Neuronal stem cell (in vitro differentiated cells): Measurements from ENCODE around the gene KRTAP5-6. TPM values are rescaled to one million over a fixed set of nuclear protein-coding genes. Genes with fewer than 3 reads are reported as not detected.
A peak's percentile ranks its signal among the peaks of the same experiment; 100 is the strongest.

ENCODE experiments used
- DNase-seq: peaks from one replicate; pipeline ENCODE4 v3.0.0-alpha.2; 2013; ENCODE audit warnings: low spot score
- H2AFZ ChIP-seq: one replicate; pipeline ENCODE4 v1.6.1; 2013; ENCODE audit warnings: mild to moderate bottlenecking, low read length, inconsistent platforms
- H2AK5ac ChIP-seq: 2 replicates; pipeline ENCODE4 v1.6.1; 2013; ENCODE audit warnings: low read depth, mild to moderate bottlenecking, inconsistent platforms, low read length, moderate library complexity, mixed read lengths
- H2BK120ac ChIP-seq: 2 replicates; pipeline ENCODE4 v1.6.1; 2013; ENCODE audit warnings: low read depth, mild to moderate bottlenecking, inconsistent platforms, low read length, moderate library complexity, mixed read lengths
- H2BK12ac ChIP-seq: one replicate; pipeline ENCODE4 v1.6.1; 2013; ENCODE audit warnings: low read length, inconsistent platforms
- H2BK15ac ChIP-seq: 2 replicates; pipeline ENCODE4 v1.6.1; 2013; ENCODE audit warnings: mild to moderate bottlenecking, low read length, inconsistent platforms, mixed read lengths
- H2BK5ac ChIP-seq: one replicate; pipeline ENCODE4 v1.6.1; 2013; ENCODE audit warnings: inconsistent platforms, mild to moderate bottlenecking, low read length, moderate library complexity
- H3K14ac ChIP-seq: one replicate; pipeline ENCODE4 v1.6.1; 2013; ENCODE audit warnings: low read length, inconsistent platforms
- H3K18ac ChIP-seq: 2 replicates; pipeline ENCODE4 v1.6.1; 2013; ENCODE audit warnings: low read length, inconsistent platforms
- H3K23ac ChIP-seq: 2 replicates; pipeline ENCODE4 v1.6.1; 2013; ENCODE audit warnings: low read depth, mild to moderate bottlenecking, mixed read lengths, low read length, inconsistent platforms; ENCODE audit not compliant: poor library complexity
- H3K27ac ChIP-seq: replicated peaks from 3 replicates; pipeline ENCODE4 v1.5.1; 2013; ENCODE audit warnings: low read length, inconsistent platforms
- H3K27me3 ChIP-seq, 3 experiments: 2 replicates each; pipeline ENCODE4 v1.6.1; 2013; ENCODE audit warnings: low read length in 3 of 3, mild to moderate bottlenecking in 2 of 3, inconsistent platforms in 1 of 3, low read depth in 1 of 3, mixed read lengths in 1 of 3, moderate library complexity in 1 of 3; ENCODE audit not compliant: control insufficient read depth in 3 of 3, insufficient read depth in 3 of 3
- H3K36me3 ChIP-seq, 2 donors: replicated peaks in 1 of 2; 2 replicates each; pipeline ENCODE4 v1.6.1; 2013; ENCODE audit warnings: low read length in 2 of 2; ENCODE audit not compliant: control insufficient read depth in 2 of 2, insufficient read depth in 2 of 2
- H3K4ac ChIP-seq: 2 replicates; pipeline ENCODE4 v1.6.1; 2013; ENCODE audit warnings: inconsistent platforms, mild to moderate bottlenecking, low read length, moderate library complexity
- H3K4me1 ChIP-seq, 2 donors: 1 replicate in 1 of 2; 2 replicates in 1 of 2; pipeline ENCODE4 v1.6.1; 2013; ENCODE audit warnings: low read length in 2 of 2, low read depth in 1 of 2; ENCODE audit not compliant: control insufficient read depth in 2 of 2, insufficient read depth in 1 of 2
- H3K4me2 ChIP-seq: one replicate; pipeline ENCODE4 v1.6.1; 2013; ENCODE audit warnings: mild to moderate bottlenecking, low read length, inconsistent platforms; ENCODE audit not compliant: insufficient read depth, poor library complexity, severe bottlenecking
- H3K4me3 ChIP-seq, 2 donors: 2 replicates each; pipeline ENCODE4 v1.5.1; 2013; ENCODE audit warnings: low read length in 2 of 2, mild to moderate bottlenecking in 2 of 2, inconsistent platforms in 1 of 2, moderate library complexity in 1 of 2
- H3K79me1 ChIP-seq: one replicate; pipeline ENCODE4 v1.6.1; 2013; ENCODE audit warnings: low read depth, mild to moderate bottlenecking, inconsistent platforms, low read length, moderate library complexity
- H3K9ac ChIP-seq: one replicate; pipeline ENCODE4 v1.6.1; 2013; ENCODE audit warnings: mild to moderate bottlenecking, low read depth, low read length, inconsistent platforms; ENCODE audit not compliant: poor library complexity
- H3K9me3 ChIP-seq, 2 donors: replicated peaks in 1 of 2; 2 replicates each; pipeline versions ENCODE3 to v1.6.1; 2013; ENCODE audit warnings: low read length in 2 of 2, mild to moderate bottlenecking in 2 of 2, inconsistent platforms in 1 of 2, low read depth in 1 of 2, mixed read lengths in 1 of 2, moderate library complexity in 1 of 2; ENCODE audit not compliant: control insufficient read depth in 2 of 2, insufficient read depth in 1 of 2
- H4K8ac ChIP-seq: one replicate; pipeline ENCODE4 v1.6.1; 2013; ENCODE audit warnings: low read depth, mild to moderate bottlenecking, inconsistent platforms, low read length, moderate library complexity
- H4K91ac ChIP-seq: one replicate; pipeline ENCODE4 v1.6.1; 2013; ENCODE audit warnings: low read length, low read depth, mild to moderate bottlenecking, inconsistent platforms; ENCODE audit not compliant: poor library complexity
- WGBS, 2 donors: extraction: QIAGEN DNeasy Blood & Tissue Kit; methylation state at CpG; one replicate each; pipeline ENCODE4 v1.1.7; 2013; ENCODE audit warnings: missing lambda C conversion rate in 2 of 2, mixed read lengths in 1 of 2; ENCODE audit not compliant: insufficient read length in 2 of 2, insufficient replicate concordance in 1 of 2; ENCODE audit errors: extremely low coverage in 2 of 2; 5-methylcytosine and 5-hydroxymethylcytosine counted together
- polyA plus RNA-seq, 2 experiments: library from polyadenylated mRNA; stranded (reverse); fragments of 200-250 nt; gene quantifications; one replicate each; pipeline ENCODE4 v1.2.3, GENCODE V29; 2013

The KRTAP5-6 gene
- polyA plus RNA-seq (2013, experiment 1 of 2): not detected
- polyA plus RNA-seq (2013, experiment 2 of 2): not detected

GRCh38 chr11:1696608-1697570 is at the start of gene KRTAP5-6:
TSS of gene KRTAP5-6 (plus strand) at chr11:1697195. CDS start at chr11:1697246, 51 bp downstream.
- Histone ChIP-seq H3K36me3 (no peaks in the 10 kb centered on the region), H4K8ac (no peak within 1 kb of the TSS), H2AFZ (no peak within 1 kb of the TSS), H3K14ac (no peak within 1 kb of the TSS), H4K91ac (no peak within 1 kb of the TSS), H3K4me1 (peaks cover 5 to 14% of the 10 kb centered on the region in 2 donors), H3K4me2 (no peak within 1 kb of the TSS), H2AK5ac (no peak within 1 kb of the TSS), H3K79me1 (no peaks in the 10 kb centered on the region), H3K27me3 (peaks cover 0 to 14% (median 0%) of the 10 kb centered on the region in 3 experiments), H3K9me3 (no peaks in the 10 kb centered on the region), H2BK12ac (no peak within 1 kb of the TSS), H3K4ac (no peak within 1 kb of the TSS), H2BK15ac (peak within 1 kb of the TSS; percentile 69), H3K27ac (no peak within 1 kb of the TSS), H3K4me3 (no peak within 1 kb of the TSS), H3K9ac (no peak within 1 kb of the TSS), H3K23ac (no peak within 1 kb of the TSS), H3K18ac (peak within 1 kb of the TSS; percentile 71), H2BK120ac (no peak within 1 kb of the TSS), H2BK5ac (peak within 1 kb of the TSS; percentile 29)
- no CpG with 5 or more reads among the region's 11 CpGs for WGBS, 2 donors
- no peak for DNase-seq

GRCh38 chr11:1647901-1648652 is 48.9 kb upstream of the KRTAP5-6 start:
- Histone ChIP-seq H2AFZ (no peak overlapping the region), H4K91ac (no peak overlapping the region), H4K8ac (no peak overlapping the region), H3K4me2 (no peak overlapping the region), H3K18ac (peak overlapping the region; percentile 39), H3K79me1 (no peaks in the 10 kb centered on the region), H2BK15ac (no peak overlapping the region), H2BK120ac (no peak overlapping the region), H2BK12ac (peak overlapping the region; percentile 7), H3K14ac (peak overlapping the region; percentile 60), H3K9me3 (no peaks in the 10 kb centered on the region), H2BK5ac (no peak overlapping the region), H3K4ac (no peak overlapping the region), H3K36me3 (no peaks in the 10 kb centered on the region), H3K23ac (no peak overlapping the region), H3K4me3 (no peak overlapping the region), H3K9ac (peak overlapping the region; percentile 15), H3K4me1 (peaks cover 0 to 3% of the 10 kb centered on the region in 2 donors), H3K27me3 (peaks cover 0 to 35% (median 2%) of the 10 kb centered on the region in 3 experiments), H3K27ac (no peak overlapping the region), H2AK5ac (peak overlapping the region; percentile 79)
- DNase-seq: no peak
- WGBS, 2 donors: no CpG with 5 or more reads among the region's 35 CpGs

- H2BK5ac ChIP-seq: no peak overlapping the region
Observed at GRCh38 chr11:1648653-1649420, 48.2 kb upstream of the KRTAP5-6 start.

More at GRCh38 chr11:1648653-1649420, 48.2 kb upstream of the KRTAP5-6 start:
- Histone ChIP-seq H3K4ac (no peak overlapping the region), H2AK5ac (peak overlapping the region; percentile 79), H3K79me1 (no peaks in the 10 kb centered on the region), H3K23ac (no peak overlapping the region), H3K18ac (peak overlapping the region; percentile 39), H3K27me3 (peaks cover 0 to 42% (median 2%) of the 10 kb centered on the region in 3 experiments), H2BK120ac (no peak overlapping the region), H3K4me1 (peaks cover 0 to 7% of the 10 kb centered on the region in 2 donors), H3K14ac (peak overlapping the region; percentile 60), H3K36me3 (no peaks in the 10 kb centered on the region), H2AFZ (no peak overlapping the region), H3K27ac (no peak overlapping the region), H4K8ac (no peak overlapping the region), H4K91ac (no peak overlapping the region), H2BK15ac (peak overlapping the region; percentile 62), H3K9ac (peak overlapping the region; percentile 15), H2BK12ac (no peak overlapping the region), H3K9me3 (no peaks in the 10 kb centered on the region), H3K4me2 (no peak overlapping the region), H3K4me3 (no peak overlapping the region)
- no CpG with 5 or more reads among the region's 28 CpGs for WGBS, 2 donors
- no peak for DNase-seq
